HG03378 (cell line): ENCODE results near the gene CNTN5.

ENCODE experiments used
- ATAC-seq: cut with Tn5 transposase; IDR thresholded peaks from one replicate; pipeline ENCODE4 v1.9.1; 2021; ENCODE audit warnings: mild to moderate bottlenecking, moderate library complexity; ENCODE audit not compliant: unreplicated experiment

Gene CNTN5

GRCh38 chr11:99887481-99887880, 866.7 kb downstream of the CNTN5 start:
- ATAC-seq: no peak

- ATAC-seq: no peak
Observed at GRCh38 chr11:99893811-99894210, 873.1 kb downstream of the CNTN5 start.

- ATAC-seq: no peak
Observed at GRCh38 chr11:99901175-99901574, 880.4 kb downstream of the CNTN5 start.

GRCh38 chr11:99911116-99911515, 890.4 kb downstream of the CNTN5 start:
- ATAC-seq: no peak

DNA sequence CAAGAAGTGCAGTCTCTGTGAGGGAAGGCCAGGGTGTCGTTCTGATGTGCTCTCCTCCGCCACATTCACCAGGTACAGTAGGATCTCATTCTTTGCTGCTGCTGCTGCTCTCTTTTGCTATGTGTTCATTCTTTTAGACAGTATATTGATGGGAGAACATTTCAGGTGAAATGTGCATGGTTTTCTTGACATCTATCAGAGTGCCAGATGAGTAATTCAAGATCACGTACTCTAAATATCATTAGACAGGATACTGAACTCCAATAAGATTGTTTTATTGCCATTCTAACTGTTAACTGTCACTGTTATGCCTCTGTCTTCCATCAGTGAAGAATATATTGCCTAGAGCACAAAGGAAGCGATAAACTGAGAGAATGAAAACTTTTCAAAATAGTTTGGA, 895.3 kb downstream of the CNTN5 start:
- no peak for ATAC-seq

- ATAC-seq: no peak
Observed at GRCh38 chr11:99918761-99919160, 898.0 kb downstream of the CNTN5 start.

GRCh38 chr11:99920956-99921355, 900.2 kb downstream of the CNTN5 start:
- ATAC-seq: no peak

DNA sequence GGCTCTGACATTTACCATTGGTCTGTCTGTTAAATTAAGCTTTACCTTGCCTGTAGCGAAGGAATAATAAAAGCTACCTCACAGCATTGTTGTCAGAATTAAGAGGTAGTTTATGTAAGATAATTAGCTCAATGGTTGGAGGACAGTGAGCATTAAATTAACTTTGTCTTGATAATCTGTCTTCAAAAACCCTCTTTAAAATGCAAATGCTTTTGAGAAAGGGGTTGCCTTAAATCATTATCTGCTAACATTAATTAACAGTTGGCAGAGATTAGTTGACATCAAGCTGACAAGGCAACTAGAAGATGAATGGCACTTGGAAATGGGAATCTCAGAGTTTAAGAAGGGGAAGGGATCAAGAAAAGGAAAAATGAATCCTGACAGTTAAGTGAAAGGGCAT, 905.2 kb downstream of the CNTN5 start:
- ATAC-seq: no peak

DNA sequence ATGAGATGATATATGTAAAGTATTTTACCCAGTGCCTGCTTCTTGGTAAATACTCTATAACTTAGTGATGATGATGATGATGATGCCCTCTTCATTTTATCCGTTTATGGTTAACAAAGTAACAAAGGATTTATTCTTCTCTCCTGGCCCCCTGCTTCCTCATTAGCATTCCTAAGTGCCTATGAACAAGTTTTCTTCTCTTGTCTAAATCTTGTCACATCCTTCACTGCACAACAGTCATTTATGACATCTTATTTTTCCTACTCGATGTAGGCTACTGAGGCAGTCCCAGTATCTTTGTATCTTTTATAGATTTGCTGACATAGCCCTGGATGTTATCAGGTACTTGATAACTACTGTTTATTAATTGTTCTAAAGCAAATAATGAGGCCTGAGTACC, 911.9 kb downstream of the CNTN5 start:
- ATAC-seq: no peak

- no peak for ATAC-seq
Observed at GRCh38 chr11:99934008-99934407, 913.3 kb downstream of the CNTN5 start.

DNA sequence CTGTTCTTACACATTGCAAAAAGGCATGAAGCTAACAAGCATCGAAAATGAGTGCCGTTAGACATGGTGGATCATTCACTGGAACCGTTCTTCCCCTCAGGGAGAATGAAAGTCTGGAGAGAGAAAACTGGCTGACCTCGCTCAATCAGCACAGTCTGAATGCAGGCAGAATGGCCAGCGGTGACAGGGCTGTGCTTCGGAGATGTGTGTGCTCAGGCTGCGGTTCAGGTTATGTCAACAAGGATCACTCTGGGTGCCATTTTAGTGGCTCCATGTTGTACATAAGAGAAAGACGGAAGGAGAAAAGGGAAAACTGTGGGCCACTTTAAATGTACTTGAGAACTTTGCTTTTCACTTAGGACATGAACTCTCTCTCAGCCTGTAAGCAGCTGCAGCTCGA, 916.6 kb downstream of the CNTN5 start:
- ATAC-seq: no peak

- no peak for ATAC-seq
Observed at GRCh38 chr11:99952816-99953215, 932.1 kb downstream of the CNTN5 start.

- ATAC-seq: no peak
Observed at GRCh38 chr11:99960536-99960935, 939.8 kb downstream of the CNTN5 start.

GRCh38 chr11:99968336-99968735, 947.6 kb downstream of the CNTN5 start:
- ATAC-seq: no peak

DNA sequence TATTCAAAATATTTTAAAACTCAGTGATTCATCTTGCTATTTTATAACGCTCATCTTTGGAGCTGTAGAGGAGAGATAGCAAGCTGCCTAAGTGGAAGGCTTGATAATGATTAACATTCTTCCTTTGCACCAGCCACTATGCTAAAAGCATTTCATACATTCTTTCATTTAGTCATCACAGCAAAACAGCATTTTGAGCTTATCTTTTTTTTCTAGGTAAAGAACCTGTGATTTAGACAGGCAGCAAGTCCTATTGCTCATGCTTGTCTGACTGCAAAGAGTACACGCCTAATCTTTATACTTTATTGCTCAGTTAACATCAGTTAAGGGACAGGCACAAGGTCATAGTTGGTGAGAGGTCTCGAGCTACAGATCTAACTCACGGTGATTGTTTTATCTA, 953.2 kb downstream of the CNTN5 start:
- ATAC-seq: no peak

GRCh38 chr11:99979042-99979441, 958.3 kb downstream of the CNTN5 start:
- ATAC-seq: no peak

DNA sequence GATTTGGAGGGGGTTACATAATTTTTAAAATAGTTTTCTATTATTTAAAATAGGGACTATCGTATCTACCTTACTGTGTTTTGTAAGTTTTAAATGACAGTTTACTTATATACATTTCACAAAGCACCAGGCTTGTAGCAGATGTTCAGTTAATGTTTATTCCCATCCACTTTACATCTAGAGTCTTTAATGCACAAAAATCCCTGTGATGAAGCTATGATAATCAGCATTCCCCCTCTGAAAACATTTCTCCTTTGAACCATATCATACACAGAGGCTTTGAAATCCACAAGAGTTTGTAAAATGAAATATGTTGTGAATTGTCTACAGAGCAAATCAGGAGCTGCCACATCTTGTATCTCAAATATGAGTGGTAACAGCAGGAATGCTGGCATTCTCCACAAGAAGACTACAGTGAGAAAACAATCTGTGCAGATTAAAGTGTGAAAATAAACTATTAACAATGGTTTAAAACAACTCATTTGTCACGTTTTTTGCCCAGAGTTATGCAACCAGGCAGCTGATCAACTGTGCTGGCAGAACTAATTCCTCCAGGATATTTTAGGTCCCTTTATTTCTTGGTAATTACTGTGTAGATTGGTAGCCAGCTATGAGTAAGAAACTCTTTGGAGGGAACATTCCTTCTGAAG, 967.2 kb downstream of the CNTN5 start:
- ATAC-seq: no peak

DNA sequence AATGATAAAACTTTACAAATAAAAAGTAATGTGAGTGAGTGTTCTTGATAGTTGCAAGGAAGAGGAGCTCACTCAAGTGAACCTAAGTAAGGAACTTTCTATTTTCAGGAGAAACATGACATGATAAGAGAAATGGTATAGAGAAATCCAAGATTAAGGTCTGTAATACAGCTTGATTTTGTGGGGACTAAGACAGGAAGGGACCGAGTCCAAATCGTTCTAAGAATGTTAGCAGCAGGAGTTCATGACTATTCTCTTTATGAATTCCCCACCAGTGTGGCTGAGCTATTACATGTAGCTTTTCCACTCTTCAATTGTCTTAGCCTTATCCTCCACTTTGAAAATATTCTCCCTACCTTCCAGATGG, 967.7 kb downstream of the CNTN5 start:
- no peak for ATAC-seq

DNA sequence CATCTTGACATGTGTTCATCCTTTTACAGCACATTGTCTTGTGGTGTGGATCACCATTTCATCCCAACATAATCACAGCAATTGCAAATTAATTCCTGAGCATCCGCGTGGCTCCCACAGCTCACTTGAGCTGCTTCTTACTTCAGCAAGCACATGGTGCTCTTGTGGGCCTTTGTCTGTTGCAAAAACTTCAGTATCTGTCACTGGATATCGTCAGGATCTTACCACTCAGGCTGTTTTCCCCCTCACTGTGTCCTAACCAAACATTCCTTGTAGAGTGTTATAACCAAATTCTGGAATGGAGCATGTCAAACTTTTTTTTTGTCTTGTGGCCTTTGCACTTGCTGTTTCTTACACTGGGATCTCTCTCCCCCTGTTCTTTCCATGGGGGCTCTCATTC, 983.2 kb downstream of the CNTN5 start:
- no peak for ATAC-seq

GRCh38 chr11:100004541-100004940, 983.8 kb downstream of the CNTN5 start:
- no peak for ATAC-seq

DNA sequence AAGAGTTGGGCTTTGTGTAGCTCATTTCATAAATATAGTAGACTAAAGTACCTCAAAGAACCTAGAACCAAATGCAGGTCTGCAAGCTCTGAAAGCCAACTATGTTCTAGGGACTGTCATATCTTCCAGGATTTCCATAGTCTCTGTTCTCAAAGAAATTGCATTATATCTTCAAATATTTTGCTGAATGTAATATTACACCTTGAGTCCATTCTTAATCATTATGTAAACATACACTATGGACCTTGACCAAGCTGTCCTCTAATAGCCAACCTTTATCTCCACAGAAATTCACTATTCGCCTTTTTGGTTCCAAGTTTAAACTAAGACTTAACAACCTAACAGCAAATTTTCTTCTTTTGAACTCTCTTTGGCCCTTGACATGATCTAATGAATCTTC, 987.7 kb downstream of the CNTN5 start:
- ATAC-seq: no peak

DNA sequence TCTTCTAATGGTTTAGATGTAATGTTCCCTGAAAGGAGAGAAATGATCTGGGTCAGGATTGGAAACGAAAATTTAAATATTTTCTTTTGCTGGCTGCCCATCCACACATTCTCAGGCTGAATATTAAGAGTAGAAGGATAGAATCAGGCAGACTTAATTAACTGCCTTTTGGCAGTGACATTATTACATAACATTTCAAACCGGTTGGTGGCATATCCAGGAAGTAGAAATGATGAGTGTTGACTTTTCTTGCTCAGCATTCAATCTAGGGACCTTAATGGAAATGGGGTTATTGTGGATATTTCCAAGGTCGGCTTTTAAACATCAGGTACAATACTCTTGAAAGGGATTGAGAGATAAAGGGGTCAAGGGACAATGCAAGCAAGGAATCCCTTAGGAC, 989.0 kb downstream of the CNTN5 start:
- ATAC-seq: no peak

DNA sequence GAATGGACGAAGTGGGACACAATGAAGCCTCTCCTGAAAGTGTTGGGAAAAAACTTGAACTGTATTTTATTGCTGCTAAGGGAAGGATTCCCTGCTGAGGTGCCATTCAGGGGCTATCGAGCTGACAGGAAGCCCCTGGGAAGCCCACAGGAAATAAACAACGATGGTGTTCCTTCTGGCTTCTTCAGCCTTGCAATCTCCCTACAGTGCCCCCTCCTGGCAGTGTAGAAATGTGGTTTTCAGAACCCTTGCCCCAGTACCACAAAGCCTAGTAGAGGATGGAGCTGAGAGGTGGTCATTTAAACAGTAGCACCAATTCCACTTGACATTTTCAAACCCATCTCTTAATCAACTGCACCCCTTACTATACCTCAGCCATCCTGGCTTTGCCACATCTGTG, 989.6 kb downstream of the CNTN5 start:
- no peak for ATAC-seq

GRCh38 chr11:100011697-100012096, 990.9 kb downstream of the CNTN5 start:
- no peak for ATAC-seq
